Hepatocyte (in vitro differentiated cells): ENCODE results near the gene CCNK. TPM values are rescaled to one million over a fixed set of nuclear protein-coding genes. Genes with fewer than 3 reads are reported as not detected.

Experiments used
- DNase-seq: peaks from one replicate; pipeline ENCODE4 v3.0.0-alpha.2; 2016; ENCODE audit warnings: low spot score
- H2AFZ ChIP-seq: fragments of 200-600 bp; sonication (generic); 2 replicates; pipeline ENCODE4 v1.6.0; 2016; ENCODE audit warnings: antibody characterized with exemption, mild to moderate bottlenecking
- H3K27ac ChIP-seq: fragments of 200-600 bp; sonication (generic); 2 replicates; pipeline ENCODE4 v1.5.1; 2016; ENCODE audit warnings: mild to moderate bottlenecking
- H3K27me3 ChIP-seq: fragments of 200-600 bp; sonication (generic); 2 replicates; pipeline ENCODE4 v1.6.1; 2016
- H3K36me3 ChIP-seq: fragments of 200-600 bp; sonication (generic); replicated peaks from 2 replicates; pipeline ENCODE4 v1.5.1; 2016; ENCODE audit warnings: low read depth; ENCODE audit not compliant: insufficient read depth
- H3K4me1 ChIP-seq: fragments of 200-600 bp; sonication (generic); 2 replicates; pipeline ENCODE4 v1.5.1; 2016; ENCODE audit warnings: mild to moderate bottlenecking, moderate library complexity; ENCODE audit not compliant: insufficient read depth
- H3K4me2 ChIP-seq: fragments of 200-600 bp; sonication (generic); 2 replicates; pipeline ENCODE4 v1.6.0; 2016
- H3K4me3 ChIP-seq: fragments of 200-600 bp; sonication (generic); 2 replicates; pipeline ENCODE4 v1.5.1; 2016; ENCODE audit warnings: mild to moderate bottlenecking
- H3K79me2 ChIP-seq: fragments of 200-600 bp; sonication (generic); 2 replicates; pipeline ENCODE4 v1.6.0; 2017; ENCODE audit warnings: mild to moderate bottlenecking
- H3K9me2 ChIP-seq: fragments of 200-600 bp; sonication (generic); replicated peaks from 2 replicates; pipeline ENCODE4 v1.6.0; 2017; ENCODE audit warnings: mild to moderate bottlenecking; ENCODE audit not compliant: insufficient read depth
- H3K9me3 ChIP-seq: fragments of 200-600 bp; sonication (generic); 2 replicates; pipeline ENCODE4 v1.5.1; 2016; ENCODE audit warnings: low read depth, mild to moderate bottlenecking
- H4K20me1 ChIP-seq: fragments of 200-600 bp; sonication (generic); 2 replicates; pipeline ENCODE4 v1.6.0; 2016; ENCODE audit warnings: mild to moderate bottlenecking; ENCODE audit not compliant: insufficient read depth, poor library complexity, severe bottlenecking
- EZH2 ChIP-seq: fragments of 200-600 bp; sonication (generic); IDR thresholded peaks from 2 replicates; pipeline ENCODE4 v1.6.1; 2016; ENCODE audit warnings: antibody characterized with exemption, mild to moderate bottlenecking, borderline replicate concordance
- EZH2phosphoT487 ChIP-seq: fragments of 200-600 bp; sonication (generic); IDR thresholded peaks from one replicate; pipeline ENCODE4 v1.6.1; 2018; ENCODE audit warnings: antibody characterized with exemption, mild to moderate bottlenecking, low read depth, moderate library complexity; ENCODE audit not compliant: unreplicated experiment, severe bottlenecking
- WGBS: methylation state at CpG from one replicate; pipeline ENCODE4 v1.1.6; 2016; ENCODE audit warnings: low lambda C conversion rate; ENCODE audit errors: missing lambda C conversion rate; 5-methylcytosine and 5-hydroxymethylcytosine counted together
- polyA plus RNA-seq: library from polyadenylated mRNA; unstranded; fragments of >200 nt; fragmentation: Nextera tagmentation; extraction: Ambion mirVana; gene quantifications from 2 replicates; pipeline ENCODE4 v1.2.1, GENCODE V29; 2016
- total RNA-seq: library from RNA; depleted of rRNA; stranded (reverse); fragments of >200 nt; gene quantifications from 2 replicates; pipeline ENCODE4 v1.2.3, GENCODE V29; 2014
- TF ChIP-seq, protein P1 (sequence below): fragments of 200-600 bp; sonication (generic); IDR thresholded peaks from 2 replicates; pipeline ENCODE4 v1.5.1; 2016; ENCODE audit warnings: antibody characterized with exemption, mild to moderate bottlenecking; ENCODE audit not compliant: poor library complexity

Gene CCNK
- total and polyA plus RNA-seq, 2 experiments from 2014 or later = 11.1 to 15.6 TPM

DNA sequence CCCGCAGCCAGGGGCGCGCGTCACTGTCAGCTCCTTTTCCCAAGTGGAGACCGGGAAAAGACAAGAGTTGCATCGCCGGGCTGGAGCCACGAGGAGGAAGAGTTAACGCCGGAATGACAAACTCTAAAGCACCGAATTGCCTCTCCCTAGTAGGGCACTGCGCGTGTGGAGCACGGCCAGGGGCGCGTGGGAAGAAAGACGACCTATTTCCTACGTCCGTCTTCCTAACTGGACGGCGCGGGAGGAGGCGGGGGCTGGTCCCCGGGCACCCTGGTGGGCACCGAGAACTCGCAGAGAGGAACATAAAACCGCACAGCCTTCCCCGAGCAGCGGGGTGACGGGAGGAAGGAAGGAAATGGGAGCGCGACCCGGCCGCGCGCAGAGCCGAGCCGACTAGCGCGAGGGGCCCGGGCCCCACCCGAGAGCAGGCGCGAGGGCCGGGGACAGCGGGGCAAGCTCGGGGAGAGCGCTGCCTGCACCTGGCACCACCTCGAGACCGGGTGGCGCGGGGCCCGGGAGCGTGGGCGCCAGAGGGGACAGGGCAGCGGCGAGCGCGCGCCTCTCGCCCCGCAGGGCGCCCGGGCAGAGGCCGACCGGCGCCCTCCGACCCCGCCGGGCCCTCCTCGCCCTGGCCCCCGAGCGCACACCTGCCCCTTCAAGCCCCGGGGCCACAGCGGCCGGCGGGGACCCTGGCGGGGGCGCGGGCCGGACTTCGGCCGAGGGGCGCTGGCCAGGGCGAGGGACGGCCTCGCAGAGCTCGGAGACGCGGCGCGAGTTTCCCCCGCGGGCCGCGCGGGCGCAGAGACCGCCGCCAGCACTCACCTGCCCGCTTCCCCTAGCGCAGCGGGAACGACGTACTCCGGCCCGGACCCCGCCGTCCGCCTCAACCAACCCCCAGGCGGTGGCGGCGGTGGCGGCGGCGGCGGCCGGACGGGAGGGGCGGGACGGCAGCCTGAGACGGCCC, 1.0 kb upstream of the CCNK start, which contains the start of gene SETD3:
SETD3 (minus strand) TSS at position 954 of the 964 bp plus-strand sequence. CDS start 15,054 bp downstream, outside the sequence.
- peaks cover 71% of the 10 kb centered on the region for H4K20me1 ChIP-seq
- peaks cover 84% of the 10 kb centered on the region for H3K79me2 ChIP-seq
- no peaks in the 10 kb centered on the region for H3K27me3 ChIP-seq
- H3K9me2 ChIP-seq = no peaks in the 10 kb centered on the region
- peak within 1 kb of the TSS; percentile 90 for H3K27ac ChIP-seq
- H3K4me2 ChIP-seq = peak within 1 kb of the TSS; percentile 92
- TF ChIP-seq EZH2 (no peak), EZH2phosphoT487 (no peak)
- TF ChIP-seq, protein P1, sequence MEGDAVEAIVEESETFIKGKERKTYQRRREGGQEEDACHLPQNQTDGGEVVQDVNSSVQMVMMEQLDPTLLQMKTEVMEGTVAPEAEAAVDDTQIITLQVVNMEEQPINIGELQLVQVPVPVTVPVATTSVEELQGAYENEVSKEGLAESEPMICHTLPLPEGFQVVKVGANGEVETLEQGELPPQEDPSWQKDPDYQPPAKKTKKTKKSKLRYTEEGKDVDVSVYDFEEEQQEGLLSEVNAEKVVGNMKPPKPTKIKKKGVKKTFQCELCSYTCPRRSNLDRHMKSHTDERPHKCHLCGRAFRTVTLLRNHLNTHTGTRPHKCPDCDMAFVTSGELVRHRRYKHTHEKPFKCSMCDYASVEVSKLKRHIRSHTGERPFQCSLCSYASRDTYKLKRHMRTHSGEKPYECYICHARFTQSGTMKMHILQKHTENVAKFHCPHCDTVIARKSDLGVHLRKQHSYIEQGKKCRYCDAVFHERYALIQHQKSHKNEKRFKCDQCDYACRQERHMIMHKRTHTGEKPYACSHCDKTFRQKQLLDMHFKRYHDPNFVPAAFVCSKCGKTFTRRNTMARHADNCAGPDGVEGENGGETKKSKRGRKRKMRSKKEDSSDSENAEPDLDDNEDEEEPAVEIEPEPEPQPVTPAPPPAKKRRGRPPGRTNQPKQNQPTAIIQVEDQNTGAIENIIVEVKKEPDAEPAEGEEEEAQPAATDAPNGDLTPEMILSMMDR = peak; percentile 24
- no peaks in the 10 kb centered on the region for H3K36me3 ChIP-seq
- H3K9me3 ChIP-seq = no peaks in the 10 kb centered on the region
- 1% methylated on average over 47 of the region's 122 CpGs for WGBS
- peak within 1 kb of the TSS; percentile 48 for H2AFZ ChIP-seq
- H3K4me1 ChIP-seq = peaks cover 35% of the 10 kb centered on the region
- DNase-seq = peak; percentile 75
- peak within 1 kb of the TSS; percentile 55 for H3K4me3 ChIP-seq

DNA sequence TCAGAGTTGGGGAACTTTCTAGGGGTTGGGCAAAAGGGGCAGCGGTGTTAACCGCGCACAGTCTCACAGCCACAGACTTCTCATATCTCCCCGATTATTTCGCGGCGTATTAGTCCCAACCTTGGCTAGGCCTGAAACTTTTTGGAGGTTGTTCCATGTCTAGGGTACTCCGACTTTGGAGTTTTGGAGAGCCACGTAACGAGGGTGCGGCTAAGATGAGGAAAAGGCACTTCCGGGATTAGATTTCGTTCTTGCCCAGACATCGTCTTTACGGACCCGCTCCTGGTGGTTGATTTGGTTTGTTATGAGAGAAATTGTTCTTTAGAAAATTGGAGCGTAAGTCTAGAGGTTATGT, 513 bp downstream of the CCNK start:
- Histone ChIP-seq H4K20me1 (peaks cover 76% of the 10 kb centered on the region), H3K4me2 (peak overlapping the region; percentile 86), H3K4me1 (peaks cover 22% of the 10 kb centered on the region), H3K36me3 (no peaks in the 10 kb centered on the region), H3K9me3 (no peaks in the 10 kb centered on the region), H2AFZ (peak overlapping the region; percentile 1), H3K79me2 (peaks cover 84% of the 10 kb centered on the region), H3K4me3 (peak overlapping the region; percentile 34), H3K9me2 (no peaks in the 10 kb centered on the region), H3K27ac (peak overlapping the region; percentile 90), H3K27me3 (no peaks in the 10 kb centered on the region)
- no peak for TF ChIP-seq EZH2phosphoT487
- TF ChIP-seq, protein P1 = no peak
- TF ChIP-seq EZH2 = no peak
- peak; percentile 53 for DNase-seq
- under 1% methylated on average over 17 of the region's 17 CpGs for WGBS

DNA sequence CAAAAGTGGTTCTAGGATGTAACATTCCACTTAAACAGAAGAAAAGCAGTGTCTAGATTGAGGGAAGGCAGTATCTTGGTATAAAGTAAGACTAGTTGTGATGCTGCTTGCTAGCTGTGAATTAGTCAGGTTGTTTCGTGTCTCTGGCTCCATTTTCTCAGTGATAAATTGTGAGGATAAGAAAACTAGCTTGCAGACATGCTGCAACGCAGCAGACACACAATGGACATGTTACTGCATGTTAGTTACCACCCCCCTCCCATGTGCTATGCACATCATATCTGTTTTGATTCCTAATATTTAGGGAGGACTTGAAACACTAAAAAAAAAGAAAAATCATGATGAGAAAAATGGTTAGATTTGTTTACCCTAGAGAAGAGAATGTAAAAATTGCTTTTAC, 2.9 kb downstream of the CCNK start:
- Histone ChIP-seq H3K36me3 (no peaks in the 10 kb centered on the region), H4K20me1 (peaks cover 77% of the 10 kb centered on the region), H3K4me2 (no peak overlapping the region), H3K4me1 (peaks cover 8% of the 10 kb centered on the region), H3K9me3 (no peaks in the 10 kb centered on the region), H3K79me2 (peaks cover 84% of the 10 kb centered on the region), H3K27ac (no peak overlapping the region), H3K9me2 (no peaks in the 10 kb centered on the region), H3K4me3 (no peak overlapping the region), H2AFZ (no peak overlapping the region), H3K27me3 (no peaks in the 10 kb centered on the region)
- no peak for DNase-seq
- TF ChIP-seq EZH2phosphoT487 = no peak
- no peak for TF ChIP-seq EZH2
- TF ChIP-seq, protein P1 = no peak
- 81% methylated on average over 2 of the region's 2 CpGs for WGBS
